NCI-H748 (cell line): ENCODE results near the gene DFFA.

Experiments
- DNase-seq: peaks from one replicate; lab custom pipeline; 2025; ENCODE audit not compliant: unreplicated experiment; lab: John Stamatoyannopoulos, UW

Gene DFFA

GRCh38 chr1:10472220-10473144 is at the start of gene DFFA:
Gene DFFA, minus strand, starts transcription at chr1:10472529. Its CDS starts 71 bp downstream, at chr1:10472458.
- peak; percentile 94 for DNase-seq

- DNase-seq, result no peak
Observed at GRCh38 chr1:10521537-10522157, 49.3 kb upstream of the DFFA start.

GRCh38 chr1:10520952-10521351 is 48.6 kb upstream of the DFFA start:
- no peak for DNase-seq

GRCh38 chr1:10520497-10520896 is 48.2 kb upstream of the DFFA start:
- DNase-seq, result no peak

GRCh38 chr1:10519016-10519417 is 46.7 kb upstream of the DFFA start:
- DNase-seq, result peak; percentile 87

GRCh38 chr1:10517677-10517982 is 45.3 kb upstream of the DFFA start:
- DNase-seq, result no peak

GRCh38 chr1:10516925-10517676 is 44.8 kb upstream of the DFFA start:
- DNase-seq, result no peak

- DNase-seq, result no peak
Observed at GRCh38 chr1:10515976-10516750, 43.8 kb upstream of the DFFA start.

- DNase-seq, result no peak
Observed at GRCh38 chr1:10515301-10515975, 43.1 kb upstream of the DFFA start.

GRCh38 chr1:10514490-10515235 is 42.3 kb upstream of the DFFA start:
- peak; percentile 79 for DNase-seq

GRCh38 chr1:10513199-10513598 is 40.9 kb upstream of the DFFA start:
- no peak for DNase-seq

- DNase-seq, result no peak
Observed at GRCh38 chr1:10511494-10511885, 39.2 kb upstream of the DFFA start.

- no peak for DNase-seq
Observed at GRCh38 chr1:10510520-10511493, 38.5 kb upstream of the DFFA start.

GRCh38 chr1:10509809-10510509 is 37.6 kb upstream of the DFFA start:
- DNase-seq, result peak; percentile 68

GRCh38 chr1:10508511-10508951 is 36.2 kb upstream of the DFFA start:
- no peak for DNase-seq

- DNase-seq, result peak; percentile 83
Observed at GRCh38 chr1:10507111-10507879, 35.0 kb upstream of the DFFA start.

GRCh38 chr1:10506677-10507047 is 34.3 kb upstream of the DFFA start:
- DNase-seq, result no peak
